Mesodermal cell (in vitro differentiated cells): ENCODE results near the gene CMTM3.

ENCODE experiments used
- H3K27ac ChIP-seq: 2 replicates; pipeline ENCODE4 v1.7.0; 2013; ENCODE audit warnings: mild to moderate bottlenecking, low read depth, low read length, moderate library complexity; ENCODE audit not compliant: severe bottlenecking
- H3K36me3 ChIP-seq: 2 replicates; pipeline ENCODE4 v1.7.1; 2013; ENCODE audit warnings: mild to moderate bottlenecking, low read length, moderate library complexity; ENCODE audit not compliant: control insufficient read depth, insufficient read depth
- H3K4me1 ChIP-seq: one replicate; pipeline ENCODE4 v1.7.1; 2013; ENCODE audit warnings: mild to moderate bottlenecking, low read length; ENCODE audit not compliant: insufficient read depth, control insufficient read depth, poor library complexity, severe bottlenecking
- H3K4me3 ChIP-seq: 2 replicates; pipeline ENCODE4 v1.7.0; 2013; ENCODE audit warnings: low read length, control low read depth, mild to moderate bottlenecking; ENCODE audit not compliant: insufficient read depth, poor library complexity, severe bottlenecking; ENCODE audit errors: extremely low read depth
- H3K9me3 ChIP-seq: 2 replicates; pipeline ENCODE4 v1.7.1; 2013; ENCODE audit warnings: mild to moderate bottlenecking, low read length, moderate library complexity; ENCODE audit not compliant: control insufficient read depth
- WGBS, 2 experiments: methylation state at CpG; one replicate each; pipeline ENCODE4 v1.1.5; 2013; ENCODE audit warnings: missing lambda C conversion rate in 2 of 2; ENCODE audit not compliant: insufficient coverage in 2 of 2; 5-methylcytosine and 5-hydroxymethylcytosine counted together

The CMTM3 gene

DNA sequence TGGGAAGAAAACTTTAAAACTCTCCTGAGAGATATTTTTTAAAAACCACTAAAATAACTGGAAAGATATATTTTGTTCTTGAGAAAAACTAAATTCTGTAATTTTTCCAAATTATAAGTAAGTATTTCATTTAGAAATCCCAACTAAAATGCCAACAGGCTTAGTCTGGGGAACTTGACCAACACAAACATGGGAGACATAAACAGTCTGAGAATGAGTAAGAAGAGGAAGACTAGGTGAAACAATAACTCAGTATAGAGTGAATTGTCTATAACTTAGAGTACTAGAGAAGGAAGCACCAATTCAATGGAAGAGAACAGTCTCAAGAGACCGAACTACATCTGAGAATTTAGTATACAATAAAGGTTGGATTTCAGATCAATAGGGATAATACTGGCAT, 35.4 kb upstream of the CMTM3 start:
- Histone ChIP-seq H3K27ac (no peak overlapping the region), H3K4me1 (peaks cover 15% of the 10 kb centered on the region), H3K9me3 (no peaks in the 10 kb centered on the region)

DNA sequence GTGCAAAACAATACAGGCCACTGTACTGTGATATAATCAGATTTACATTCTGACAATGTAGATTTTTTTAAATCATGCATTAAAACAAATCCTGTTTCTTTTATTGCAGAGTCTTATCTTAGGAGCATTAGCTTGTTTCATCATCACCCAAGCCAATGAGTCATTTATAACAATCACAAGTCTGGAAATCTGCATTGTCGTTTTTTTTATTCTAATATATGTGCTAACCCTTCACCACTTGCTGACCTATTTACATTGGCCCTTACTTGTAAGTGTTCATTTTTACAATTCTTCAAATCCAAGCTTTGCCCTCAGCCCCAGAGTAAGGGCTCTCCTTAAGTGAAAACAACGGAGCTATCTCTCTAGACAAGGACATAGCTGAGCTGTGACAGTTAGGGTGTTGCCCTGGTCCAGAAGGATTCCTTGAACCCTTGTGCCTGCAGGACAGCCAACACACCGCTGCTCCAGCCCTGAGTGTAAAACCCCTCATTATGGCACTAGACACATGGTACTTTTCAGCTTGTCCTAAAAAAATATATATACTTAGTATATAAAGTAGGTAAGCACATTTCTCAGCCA, 34.6 kb upstream of the CMTM3 start:
- H3K4me1 ChIP-seq, result peaks cover 12% of the 10 kb centered on the region
- WGBS, 2 experiments, result 79 to 90% methylated on average over 2 of the region's 3 CpGs
- H3K9me3 ChIP-seq, result no peaks in the 10 kb centered on the region
- no peak overlapping the region for H3K4me3 ChIP-seq
- peaks cover 14% of the 10 kb centered on the region for H3K36me3 ChIP-seq
- H3K27ac ChIP-seq, result no peak overlapping the region

More for the DNA sequence above, 35.4 kb upstream of the CMTM3 start:
- Histone ChIP-seq H3K4me3 (no peak overlapping the region), H3K36me3 (peaks cover 14% of the 10 kb centered on the region)
- 100% methylated on average over 1 of the region's 1 CpG; no CpG with 5 or more reads in 1 of the 2 experiments for WGBS, 2 experiments

DNA sequence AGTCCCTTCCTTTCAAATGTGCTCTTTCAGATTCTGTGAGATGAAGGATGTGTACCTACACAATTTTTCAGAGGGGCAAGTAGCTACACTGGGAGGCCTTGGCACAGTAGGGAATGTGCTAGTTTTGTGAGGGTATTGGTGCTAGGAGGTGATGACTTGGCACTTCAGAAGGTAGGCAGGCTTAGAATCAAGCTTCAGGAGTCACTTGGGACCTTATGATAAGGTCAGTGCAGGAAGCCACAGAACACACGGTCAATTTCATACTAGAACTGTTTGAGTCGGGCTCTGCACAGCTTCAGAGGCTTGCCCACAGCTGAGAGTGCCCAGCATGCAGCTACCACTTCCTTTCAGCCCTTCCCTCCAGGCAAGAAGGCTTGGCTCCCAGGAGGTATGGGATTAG, 32.1 kb upstream of the CMTM3 start:
- Histone ChIP-seq H3K9me3 (no peaks in the 10 kb centered on the region), H3K27ac (no peak overlapping the region), H3K4me1 (peaks cover 3% of the 10 kb centered on the region), H3K4me3 (no peak overlapping the region), H3K36me3 (no peaks in the 10 kb centered on the region)
- WGBS, 2 experiments, result 79 to 100% methylated on average over 2 of the region's 2 CpGs

GRCh38 chr16:66574081-66574480, 30.4 kb upstream of the CMTM3 start:
- H3K4me1 ChIP-seq, result peaks cover 2% of the 10 kb centered on the region
- no peak overlapping the region for H3K27ac ChIP-seq
- no peak overlapping the region for H3K4me3 ChIP-seq
- WGBS, 2 experiments, result 88% methylated on average over 1 of the region's 1 CpG; no CpG with 5 or more reads in 1 of the 2 experiments
- H3K36me3 ChIP-seq, result no peaks in the 10 kb centered on the region
- no peaks in the 10 kb centered on the region for H3K9me3 ChIP-seq

DNA sequence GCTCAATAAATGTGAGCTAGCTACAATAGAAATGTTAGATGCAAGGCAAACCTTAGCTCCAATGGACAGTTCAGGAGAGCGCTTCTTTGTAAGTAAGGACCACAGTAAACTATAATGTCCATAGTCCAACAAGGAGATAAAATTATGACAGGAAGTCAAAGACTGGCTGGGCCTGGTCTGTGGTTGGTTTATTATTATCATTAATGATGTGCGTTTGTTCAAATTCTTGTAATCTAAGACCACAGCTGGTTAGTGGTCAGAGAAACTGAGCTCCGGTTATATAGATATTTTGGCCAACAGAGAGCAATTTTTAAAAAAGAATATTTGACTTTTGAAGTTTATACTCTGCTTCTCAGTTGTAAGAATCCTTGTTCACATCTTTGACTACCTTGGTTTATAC, 30.0 kb upstream of the CMTM3 start:
- Histone ChIP-seq H3K4me1 (no peaks in the 10 kb centered on the region), H3K27ac (no peak overlapping the region), H3K9me3 (no peaks in the 10 kb centered on the region), H3K4me3 (no peak overlapping the region), H3K36me3 (no peaks in the 10 kb centered on the region)
- 94 to 100% methylated on average over 1 to 2 of the region's 3 CpGs for WGBS, 2 experiments

DNA sequence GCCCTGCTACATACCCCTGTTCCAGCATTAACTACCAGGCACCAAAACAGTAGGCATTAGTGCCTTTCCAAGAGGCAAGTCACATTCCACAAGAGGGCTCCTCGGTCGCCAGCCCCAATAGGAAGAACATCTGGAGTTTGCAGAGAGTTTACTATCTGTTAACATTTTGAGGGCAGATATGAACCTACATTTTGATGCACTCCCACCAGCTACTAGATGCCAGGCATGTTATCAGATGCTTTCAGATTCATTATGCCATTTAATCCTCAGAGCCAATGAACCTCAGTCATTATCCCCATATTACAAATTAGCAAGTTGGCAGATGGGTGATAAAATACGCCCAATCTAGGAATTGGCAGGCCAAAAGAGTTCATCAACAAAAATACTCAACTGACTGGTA, 29.4 kb upstream of the CMTM3 start:
- H3K27ac ChIP-seq, result no peak overlapping the region
- H3K4me1 ChIP-seq, result no peaks in the 10 kb centered on the region
- no peaks in the 10 kb centered on the region for H3K9me3 ChIP-seq
- H3K36me3 ChIP-seq, result no peaks in the 10 kb centered on the region
- 94 to 100% methylated on average over 1 to 3 of the region's 3 CpGs for WGBS, 2 experiments
- no peak overlapping the region for H3K4me3 ChIP-seq

DNA sequence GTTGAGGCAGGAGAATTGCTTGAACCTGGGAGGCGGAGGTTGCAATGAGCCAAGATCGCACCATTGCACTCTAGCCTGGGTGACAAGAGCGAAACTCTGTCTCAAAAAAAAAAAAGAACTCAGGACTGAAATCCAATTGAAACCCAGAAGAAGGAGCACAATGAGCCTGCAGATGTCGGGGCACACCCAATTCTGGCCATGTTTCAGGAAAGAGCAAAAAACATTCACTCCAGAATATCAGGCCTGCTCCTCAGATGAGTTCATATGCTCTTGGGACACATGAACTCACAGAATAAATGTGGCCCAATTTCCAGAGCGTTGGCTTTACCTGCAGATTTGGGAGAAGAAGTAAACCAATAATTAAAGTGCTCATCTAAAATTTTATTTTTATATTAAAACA, 28.2 kb upstream of the CMTM3 start:
- no peaks in the 10 kb centered on the region for H3K36me3 ChIP-seq
- peaks cover 10% of the 10 kb centered on the region for H3K4me1 ChIP-seq
- H3K9me3 ChIP-seq, result no peaks in the 10 kb centered on the region
- WGBS, 2 experiments, result 86 to 100% methylated on average over 1 to 3 of the region's 5 CpGs
- H3K4me3 ChIP-seq, result no peak overlapping the region
- H3K27ac ChIP-seq, result no peak overlapping the region

DNA sequence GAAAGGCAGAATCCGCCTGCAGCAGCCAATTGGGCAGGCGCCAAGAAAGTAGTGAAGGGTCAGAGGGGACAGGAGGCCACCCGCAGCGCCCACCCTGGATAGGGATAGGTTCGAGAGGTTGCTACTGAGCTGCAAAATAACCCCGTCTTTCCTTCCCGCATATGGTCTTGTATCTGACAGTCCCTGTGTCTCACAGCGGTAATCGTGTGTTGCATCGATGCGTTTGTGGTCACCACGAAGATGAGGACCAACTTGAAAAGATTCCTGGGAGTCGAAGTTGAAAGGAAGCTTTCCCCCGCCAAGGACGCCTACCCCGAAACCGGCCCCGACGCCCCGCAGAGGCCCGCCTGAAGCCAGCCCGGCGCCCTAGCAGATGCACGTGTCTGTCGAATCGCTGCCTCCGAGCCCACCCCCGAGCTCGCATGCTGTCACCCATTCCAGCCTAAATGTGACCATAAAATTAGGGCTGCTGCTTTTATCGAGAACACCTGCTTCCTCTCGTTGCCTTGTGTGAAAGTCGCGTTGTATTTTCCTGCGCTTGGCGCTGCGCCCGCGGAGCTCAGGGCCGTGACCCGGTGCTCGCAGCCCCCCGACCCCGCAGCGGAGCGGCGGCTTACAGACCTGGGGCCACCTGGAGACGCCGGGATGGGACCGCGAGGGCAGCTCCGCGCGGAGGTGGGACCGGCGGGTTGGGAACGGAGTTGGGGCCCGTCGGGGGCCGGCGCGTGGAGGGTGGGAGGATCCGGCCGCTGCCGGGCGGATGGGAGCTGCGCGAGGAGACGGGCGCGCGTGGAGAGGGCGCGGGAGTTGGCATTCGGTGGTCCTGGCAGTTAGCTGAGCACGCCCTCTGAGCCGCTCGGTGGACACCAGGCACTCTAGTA, 25.6 kb upstream of the CMTM3 start, which contains the start of gene CMTM2:
Gene CMTM2 (plus strand): TSS at position 813 of the 881 bp plus-strand sequence. CDS start 145 bp downstream, outside the sequence.
- Histone ChIP-seq H3K4me3 (no peak within 1 kb of the TSS), H3K27ac (no peak within 1 kb of the TSS), H3K9me3 (no peaks in the 10 kb centered on the region), H3K4me1 (peaks cover 10% of the 10 kb centered on the region), H3K36me3 (no peaks in the 10 kb centered on the region)
- 42 to 49% methylated on average over 74 to 75 of the region's 77 CpGs for WGBS, 2 experiments

DNA sequence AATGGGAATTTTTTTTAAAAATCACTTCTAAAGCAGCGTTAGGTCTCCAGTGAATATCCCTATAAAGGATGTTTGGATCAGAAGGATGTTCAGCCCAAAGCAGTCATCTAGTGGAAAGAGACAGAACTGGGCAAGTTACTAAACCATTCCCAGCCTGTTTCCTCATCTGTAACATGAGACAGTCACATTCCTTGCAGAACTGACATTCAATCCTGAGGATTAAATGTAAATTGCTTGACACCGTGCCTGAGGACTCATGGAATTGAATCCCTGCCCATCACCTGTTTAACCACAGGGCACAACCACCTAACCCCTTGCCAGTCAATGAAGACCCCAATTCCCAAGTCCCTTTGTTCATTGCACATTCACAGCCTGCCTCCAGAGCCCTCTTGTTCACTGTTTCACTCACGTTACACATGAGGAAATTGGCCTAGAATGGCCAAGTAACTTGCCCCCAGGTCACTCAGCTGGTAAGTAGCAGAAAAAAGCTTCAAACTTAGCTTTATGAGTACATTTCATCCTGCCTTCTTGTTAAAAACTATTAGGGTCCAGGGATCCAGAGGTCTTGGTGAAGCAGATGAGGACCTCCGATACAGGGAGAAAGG, 23.8 kb upstream of the CMTM3 start:
- H3K4me1 ChIP-seq, result peaks cover 10% of the 10 kb centered on the region
- H3K36me3 ChIP-seq, result no peaks in the 10 kb centered on the region
- H3K4me3 ChIP-seq, result no peak overlapping the region
- H3K9me3 ChIP-seq, result no peaks in the 10 kb centered on the region
- H3K27ac ChIP-seq, result no peak overlapping the region
- 59 to 75% methylated on average over 3 to 4 of the region's 4 CpGs for WGBS, 2 experiments

DNA sequence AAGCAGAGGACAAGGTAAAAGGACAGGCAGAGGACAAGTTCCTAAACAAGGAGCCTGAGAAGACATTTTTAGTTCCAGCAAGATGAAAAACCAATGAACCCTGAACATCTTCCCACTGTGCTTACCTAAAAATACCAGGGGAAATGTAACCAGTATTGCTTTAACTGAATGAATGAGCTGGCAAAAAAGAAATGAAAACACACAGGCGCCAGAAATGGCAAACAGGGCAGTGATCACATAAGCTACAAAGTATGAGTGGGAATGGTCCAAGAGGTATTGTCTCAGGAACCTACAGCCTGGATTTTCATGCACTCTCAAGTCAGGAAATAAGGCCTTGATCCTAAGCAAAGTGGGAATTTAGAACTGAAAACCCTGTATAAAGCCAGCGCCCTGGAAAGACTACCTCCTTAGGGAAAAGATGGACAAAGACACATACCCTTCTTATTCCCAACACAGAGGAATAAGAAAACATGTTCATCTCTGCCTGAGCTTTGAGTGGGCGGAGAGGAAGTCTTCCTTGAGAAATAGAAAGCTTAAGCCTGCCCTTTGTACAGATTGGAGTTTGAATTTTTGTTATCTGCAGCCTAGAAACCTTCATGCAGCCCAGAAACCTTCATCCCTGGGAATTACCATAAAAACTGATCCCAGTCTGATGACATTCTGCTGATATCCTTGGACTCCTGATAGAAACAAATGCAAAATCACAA, 23.1 kb upstream of the CMTM3 start:
- Histone ChIP-seq H3K4me3 (no peak overlapping the region), H3K4me1 (peaks cover 10% of the 10 kb centered on the region), H3K9me3 (no peaks in the 10 kb centered on the region), H3K27ac (no peak overlapping the region), H3K36me3 (no peaks in the 10 kb centered on the region)
- 87 to 96% methylated on average over 2 of the region's 3 CpGs for WGBS, 2 experiments
